Neural cell (in vitro differentiated cells): ENCODE measurements around the gene EPHA8. TPM values are rescaled to one million over a fixed set of nuclear protein-coding genes. Genes with fewer than 3 reads are reported as not detected.

Experiments
- H2AFZ ChIP-seq: fragments of 200-600, 300-800 bp; sonication (generic), shearing (Covaris generic); 2 replicates; pipeline ENCODE4 v1.6.0; 2014; ENCODE audit warnings: low read depth, mild to moderate bottlenecking, antibody characterized with exemption, low read length, moderate library complexity
- H3F3A ChIP-seq: fragments of 200-600 bp; shearing (Covaris generic); 2 replicates; pipeline ENCODE4 v1.6.1; 2016; ENCODE audit warnings: mild to moderate bottlenecking, moderate library complexity, mixed read lengths, antibody characterized with exemption, low read length; ENCODE audit not compliant: insufficient read depth, poor library complexity, severe bottlenecking
- H3K27ac ChIP-seq: fragments of 200-600, 300-800 bp; sonication (generic), shearing (Covaris generic); 2 replicates; pipeline ENCODE4 v1.5.1; 2014; ENCODE audit warnings: mild to moderate bottlenecking, low read length, moderate library complexity
- H3K27me3 ChIP-seq: fragments of 300-800, 200-600 bp; sonication (generic), shearing (Covaris generic); 2 replicates; pipeline ENCODE4 v1.6.0; 2014; ENCODE audit warnings: mild to moderate bottlenecking, low read depth, low read length, moderate library complexity; ENCODE audit not compliant: insufficient read depth
- H3K36me3 ChIP-seq: fragments of 300-800, 200-600 bp; sonication (generic), shearing (Covaris generic); 2 replicates; pipeline ENCODE4 v1.5.1; 2014; ENCODE audit warnings: mild to moderate bottlenecking, antibody characterized with exemption, low read length, moderate library complexity; ENCODE audit not compliant: insufficient read depth
- H3K4me2 ChIP-seq: fragments of 300-800, 200-600 bp; sonication (generic), shearing (Covaris generic); 2 replicates; pipeline ENCODE4 v1.6.0; 2014; ENCODE audit warnings: mild to moderate bottlenecking, low read length
- H3K4me3 ChIP-seq: fragments of 300-800, 200-600 bp; sonication (generic), shearing (Covaris generic); 2 replicates; pipeline ENCODE4 v1.5.1; 2014; ENCODE audit warnings: mild to moderate bottlenecking, low read length, moderate library complexity
- H3K79me2 ChIP-seq: fragments of 200-600 bp; shearing (Covaris generic); replicated peaks from 2 replicates; pipeline ENCODE4 v1.6.0; 2014; ENCODE audit warnings: mild to moderate bottlenecking, low read length, moderate library complexity; ENCODE audit not compliant: insufficient read depth
- H3K9ac ChIP-seq: fragments of 300-800, 200-600 bp; sonication (generic), shearing (Covaris generic); 2 replicates; pipeline ENCODE4 v1.6.1; 2016; ENCODE audit warnings: mild to moderate bottlenecking, low read length, mixed read lengths
- H3K9me2 ChIP-seq: fragments of 200-600 bp; shearing (Covaris generic); 2 replicates; pipeline ENCODE4 v1.6.1; 2016; ENCODE audit warnings: mild to moderate bottlenecking, low read length, mixed read lengths; ENCODE audit not compliant: insufficient read depth
- H3K9me3 ChIP-seq: fragments of 200-600, 300-800 bp; sonication (generic), shearing (Covaris generic); 2 replicates; pipeline ENCODE4 v1.6.1; 2016; ENCODE audit warnings: mild to moderate bottlenecking, mixed run types, low read length, moderate library complexity, mixed read lengths
- H4K20me1 ChIP-seq: fragments of 200-600 bp; shearing (Covaris generic); 2 replicates; pipeline ENCODE4 v1.6.1; 2016; ENCODE audit warnings: mild to moderate bottlenecking, mixed run types; ENCODE audit not compliant: insufficient read depth
- CTCF ChIP-seq: fragments of 450-650 bp; IDR thresholded peaks from 2 replicates; pipeline ENCODE4 v1.5.1; 2014; ENCODE audit warnings: antibody characterized with exemption, mild to moderate bottlenecking, moderate library complexity; ENCODE audit not compliant: poor library complexity, severe bottlenecking
- EP300 ChIP-seq: fragments of 450-650 bp; conservative IDR thresholded peaks from 2 replicates; pipeline ENCODE4 v1.6.1; 2014; ENCODE audit warnings: antibody characterized with exemption, mild to moderate bottlenecking, moderate library complexity; ENCODE audit not compliant: poor library complexity, severe bottlenecking
- EZH2 ChIP-seq: fragments of 200-600, 300-800 bp; shearing (Covaris generic), sonication (generic); IDR thresholded peaks from 2 replicates; pipeline ENCODE4 v1.6.1; 2014; ENCODE audit warnings: antibody characterized with exemption, low read length, borderline replicate concordance, mild to moderate bottlenecking; ENCODE audit not compliant: insufficient read depth, poor library complexity, severe bottlenecking
- MXI1 ChIP-seq: fragments of 450-650 bp; conservative IDR thresholded peaks from 2 replicates; pipeline ENCODE4 v1.6.1; 2014; ENCODE audit warnings: antibody characterized with exemption, mild to moderate bottlenecking; ENCODE audit not compliant: poor library complexity, severe bottlenecking
- POLR2AphosphoS5 ChIP-seq: IDR thresholded peaks from 2 replicates; pipeline ENCODE4 v1.6.1; 2012
- RAD21 ChIP-seq: fragments of 450-650 bp; conservative IDR thresholded peaks from 2 replicates; pipeline ENCODE4 v1.6.1; 2014; ENCODE audit warnings: antibody characterized with exemption, mild to moderate bottlenecking, moderate library complexity
- REST ChIP-seq: IDR thresholded peaks from 2 replicates; pipeline ENCODE4 v1.6.1; 2012; ENCODE audit warnings: borderline replicate concordance
- SMC3 ChIP-seq: fragments of 450-650 bp; conservative IDR thresholded peaks from 2 replicates; pipeline ENCODE4 v1.6.1; 2014; ENCODE audit warnings: antibody characterized with exemption, mild to moderate bottlenecking, moderate library complexity; ENCODE audit not compliant: poor library complexity
- TAF1 ChIP-seq: IDR thresholded peaks from 2 replicates; pipeline ENCODE4 v1.6.1; 2012; ENCODE audit warnings: low read depth
- polyA plus RNA-seq: library from polyadenylated mRNA; depleted of rRNA; stranded (reverse); fragments of >200 nt; gene quantifications from 2 replicates; pipeline ENCODE4 v1.2.3, GENCODE V29; 2014

The EPHA8 gene
- polyA plus RNA-seq, 1 donor from 2014 or later, result 4.7 TPM

GRCh38 chr1:22602060-22602740, 38.9 kb downstream of the EPHA8 start:
- H2AFZ ChIP-seq, result no peak overlapping the region

GRCh38 chr1:22606161-22606560, 42.9 kb downstream of the EPHA8 start:
- no peak overlapping the region for H2AFZ ChIP-seq
- no peaks in the 10 kb centered on the region for H3K79me2 ChIP-seq
- no peaks in the 10 kb centered on the region for H3K36me3 ChIP-seq
- H3F3A ChIP-seq, result no peaks in the 10 kb centered on the region
- no peaks in the 10 kb centered on the region for H3K9me2 ChIP-seq
- peaks cover 51% of the 10 kb centered on the region for H3K27me3 ChIP-seq
- TF ChIP-seq MXI1, result no peak
- H3K4me3 ChIP-seq, result peak overlapping the region; percentile 23
- no peak overlapping the region for H3K27ac ChIP-seq
- H3K9me3 ChIP-seq, result no peaks in the 10 kb centered on the region
- no peak overlapping the region for H3K4me2 ChIP-seq
- no peak overlapping the region for H3K9ac ChIP-seq
- H4K20me1 ChIP-seq, result no peaks in the 10 kb centered on the region

More at GRCh38 chr1:22602060-22602740, 38.9 kb downstream of the EPHA8 start:
- H3K4me3 ChIP-seq, result no peak overlapping the region
- H3K36me3 ChIP-seq, result no peaks in the 10 kb centered on the region
- TF ChIP-seq POLR2AphosphoS5, result no peak
- TF ChIP-seq MXI1, result no peak
- TF ChIP-seq REST, result no peak
- no peak for TF ChIP-seq SMC3
- TF ChIP-seq EP300, result no peak
- TF ChIP-seq EZH2, result no peak
- TF ChIP-seq TAF1, result no peak
- TF ChIP-seq RAD21, result no peak
- no peak for TF ChIP-seq CTCF
- no peaks in the 10 kb centered on the region for H3F3A ChIP-seq
- no peak overlapping the region for H3K9ac ChIP-seq
- H4K20me1 ChIP-seq, result no peaks in the 10 kb centered on the region
- H3K9me3 ChIP-seq, result no peaks in the 10 kb centered on the region
- no peak overlapping the region for H3K27ac ChIP-seq
- H3K79me2 ChIP-seq, result no peaks in the 10 kb centered on the region
- no peak overlapping the region for H3K4me2 ChIP-seq
- no peaks in the 10 kb centered on the region for H3K9me2 ChIP-seq
- peaks cover 27% of the 10 kb centered on the region for H3K27me3 ChIP-seq
